HG02885 (cell line): ENCODE measurements around the gene ALDH18A1.

Experiments used
- ATAC-seq: cut with Tn5 transposase; IDR thresholded peaks from one replicate; pipeline ENCODE4 v1.9.1; 2021; ENCODE audit warnings: mild to moderate bottlenecking; ENCODE audit not compliant: unreplicated experiment, poor library complexity

Gene ALDH18A1

DNA sequence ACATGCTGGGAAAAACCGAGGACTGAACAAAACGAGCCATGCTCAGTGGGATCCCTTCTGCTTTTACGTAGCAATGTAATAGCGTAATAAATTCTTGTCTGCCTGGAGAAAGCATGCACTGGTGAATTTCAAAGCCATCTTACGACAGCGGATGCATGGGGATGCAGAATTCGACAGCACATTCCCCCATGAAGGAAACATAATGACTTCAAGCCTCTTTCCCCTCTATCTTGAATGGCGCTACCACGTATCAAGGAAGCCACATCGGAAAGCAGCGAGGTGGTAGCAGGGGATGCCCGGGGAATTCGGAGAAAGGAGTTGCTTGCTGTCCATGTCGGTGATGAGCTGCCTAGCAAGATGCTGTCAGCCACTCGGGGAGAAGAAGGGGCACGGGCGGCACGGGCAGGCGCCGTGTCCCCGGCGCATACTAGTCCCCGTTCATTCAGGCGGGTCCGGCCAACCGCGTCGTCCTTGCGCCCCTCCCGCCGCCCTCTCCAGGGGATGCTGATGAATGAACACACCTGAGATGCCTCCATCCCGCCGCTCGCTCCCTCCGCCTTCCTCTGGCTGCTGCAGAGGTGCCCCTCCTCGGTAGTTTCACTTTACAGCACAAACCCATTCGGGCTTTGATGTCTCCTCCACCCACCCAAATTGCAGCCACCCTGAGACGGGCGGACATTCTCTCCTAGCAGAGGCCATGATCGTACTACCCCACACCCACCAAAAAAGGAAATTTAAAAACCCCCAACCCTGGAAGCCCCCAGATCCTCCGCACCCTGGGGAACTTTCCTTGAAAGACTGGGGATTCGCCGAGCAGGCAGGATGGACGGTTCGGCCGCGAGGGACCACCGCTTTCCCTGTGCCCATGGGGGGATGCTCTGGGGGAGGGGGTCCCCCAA, 96.0 kb downstream of the ALDH18A1 start:
- ATAC-seq: no peak

DNA sequence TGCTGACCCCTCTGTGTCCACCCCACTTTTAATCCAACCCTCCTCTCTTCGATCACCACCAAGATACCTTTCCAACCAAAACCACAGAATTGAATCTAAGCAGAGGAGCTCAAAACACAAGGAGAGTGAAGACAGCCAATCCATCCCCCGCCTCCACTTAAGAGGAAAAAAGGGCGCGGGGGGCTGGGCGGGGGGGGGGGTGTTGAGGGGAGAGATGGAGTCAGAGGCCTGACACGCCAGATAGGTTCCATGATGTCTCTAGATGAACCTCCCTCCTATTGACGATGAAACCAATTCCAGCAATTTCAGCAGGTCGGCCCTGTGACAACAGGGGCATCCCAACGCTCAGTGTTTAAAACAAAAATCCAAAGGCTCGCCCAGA, 96.6 kb downstream of the ALDH18A1 start:
- ATAC-seq: no peak

DNA sequence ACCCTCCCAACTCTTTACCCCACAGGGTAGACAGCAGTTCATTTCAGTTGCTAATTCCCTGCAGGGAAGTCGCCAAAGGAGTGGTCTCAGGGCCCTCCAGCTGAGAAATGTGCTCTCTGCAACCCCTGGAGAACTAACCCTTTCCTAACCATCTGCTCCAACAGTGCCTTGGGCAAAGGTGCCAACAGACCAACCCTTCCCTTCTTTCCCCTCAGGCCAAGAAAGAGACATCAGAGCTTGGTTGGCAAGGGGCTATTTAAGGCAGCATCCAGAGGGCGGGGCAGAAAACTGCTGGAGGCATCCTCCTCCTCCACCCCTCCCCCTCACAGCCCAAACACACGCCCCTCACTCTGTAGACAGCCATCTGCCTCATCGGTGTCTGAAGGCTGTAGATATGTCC, 97.0 kb downstream of the ALDH18A1 start:
- ATAC-seq: no peak

DNA sequence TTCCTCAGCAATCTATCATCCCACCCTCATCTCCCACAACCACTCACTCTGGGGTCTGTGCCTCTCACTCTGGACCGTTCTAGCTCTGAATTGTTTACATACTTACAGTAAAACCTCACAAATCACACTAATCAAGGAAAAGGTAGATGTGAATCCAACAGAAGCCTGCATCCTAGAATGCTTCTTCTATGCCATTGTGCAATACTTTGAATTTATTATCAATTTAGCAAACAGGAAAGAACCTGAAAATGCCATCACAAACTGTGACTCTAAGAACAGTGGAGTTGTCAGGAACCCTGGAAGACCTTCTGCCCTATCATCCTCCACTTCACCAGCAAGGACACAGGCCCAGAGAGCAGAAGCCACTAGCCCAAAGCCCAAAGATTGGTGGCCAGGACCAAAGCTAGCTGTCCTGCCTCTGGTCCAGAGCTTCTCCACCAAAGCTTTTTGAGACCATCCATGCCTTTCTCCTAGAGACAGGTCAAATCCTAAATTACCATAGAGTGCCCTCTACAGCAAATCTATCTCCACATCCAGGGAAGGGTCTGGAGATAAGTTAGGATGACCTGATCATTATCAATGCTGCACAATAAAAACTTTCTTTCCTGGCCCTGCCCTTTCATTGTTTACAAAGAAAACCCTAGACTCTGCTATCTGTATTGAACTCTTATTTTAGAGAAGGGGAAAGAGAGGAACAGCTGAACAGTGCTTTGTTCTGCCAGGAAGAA, 97.8 kb downstream of the ALDH18A1 start:
- no peak for ATAC-seq

DNA sequence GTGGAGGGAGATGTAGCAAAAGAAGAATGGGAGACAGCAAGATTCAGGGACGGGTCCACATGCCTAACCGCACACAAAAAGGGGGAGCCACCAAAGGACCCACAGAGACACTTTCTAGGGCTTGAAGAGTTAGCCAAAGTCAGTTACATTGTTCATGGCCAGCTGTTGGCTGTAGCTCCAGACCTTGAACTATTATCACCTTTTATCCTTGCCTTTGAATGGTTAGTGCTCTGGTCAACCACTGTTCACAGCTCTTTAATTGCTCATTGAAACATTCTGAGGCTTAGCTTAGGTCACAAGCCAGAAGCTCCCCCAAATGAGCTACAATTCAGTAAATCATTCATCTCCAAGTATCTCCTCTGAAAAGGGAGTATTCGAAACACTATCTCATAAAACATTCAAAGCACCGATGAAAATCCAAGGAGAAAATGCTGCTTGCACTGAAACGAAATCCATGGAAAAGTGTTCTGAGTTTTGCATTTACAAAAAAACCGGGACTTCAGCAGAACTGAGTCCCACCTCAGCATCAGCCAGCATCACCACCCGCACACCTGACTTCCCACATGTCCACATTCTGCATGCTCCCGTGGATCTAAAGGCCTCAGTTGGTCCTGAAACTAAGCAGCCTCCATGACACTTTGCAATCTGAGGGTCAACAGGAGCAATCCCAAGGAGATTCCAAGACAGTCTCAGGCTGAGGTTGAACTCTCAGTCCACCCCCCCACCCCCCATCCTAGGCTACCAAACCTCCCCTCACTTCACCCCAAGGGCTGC, 99.3 kb downstream of the ALDH18A1 start:
- ATAC-seq: no peak
